ENCODE measurements around the gene LIPC. TPM values are rescaled to one million over a fixed set of nuclear protein-coding genes. Genes with fewer than 3 reads are reported as not detected.

Gene LIPC
- polyA plus RNA-seq, 3 donors, result 0.37 TPM; not detected in 2

DNA sequence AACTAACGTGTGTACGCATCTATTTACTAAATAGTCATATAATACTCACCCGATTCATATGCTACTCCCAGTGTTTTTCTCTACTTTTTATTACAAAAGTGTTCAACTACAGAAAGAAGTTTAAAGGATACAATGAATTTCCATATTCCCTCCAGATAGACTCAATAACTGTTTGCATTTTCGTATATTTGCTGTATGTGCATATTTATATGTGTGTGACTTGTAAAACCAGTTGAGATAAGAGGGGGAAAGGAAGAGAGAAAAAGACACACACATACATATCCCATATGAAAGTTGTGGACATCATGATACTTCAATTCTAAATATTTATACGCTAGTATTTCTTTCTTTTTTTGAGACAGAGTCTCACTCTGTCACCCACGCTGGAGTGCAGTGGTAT lies 14.1 kb downstream of the LIPC start:
- TF ChIP-seq, protein P1, sequence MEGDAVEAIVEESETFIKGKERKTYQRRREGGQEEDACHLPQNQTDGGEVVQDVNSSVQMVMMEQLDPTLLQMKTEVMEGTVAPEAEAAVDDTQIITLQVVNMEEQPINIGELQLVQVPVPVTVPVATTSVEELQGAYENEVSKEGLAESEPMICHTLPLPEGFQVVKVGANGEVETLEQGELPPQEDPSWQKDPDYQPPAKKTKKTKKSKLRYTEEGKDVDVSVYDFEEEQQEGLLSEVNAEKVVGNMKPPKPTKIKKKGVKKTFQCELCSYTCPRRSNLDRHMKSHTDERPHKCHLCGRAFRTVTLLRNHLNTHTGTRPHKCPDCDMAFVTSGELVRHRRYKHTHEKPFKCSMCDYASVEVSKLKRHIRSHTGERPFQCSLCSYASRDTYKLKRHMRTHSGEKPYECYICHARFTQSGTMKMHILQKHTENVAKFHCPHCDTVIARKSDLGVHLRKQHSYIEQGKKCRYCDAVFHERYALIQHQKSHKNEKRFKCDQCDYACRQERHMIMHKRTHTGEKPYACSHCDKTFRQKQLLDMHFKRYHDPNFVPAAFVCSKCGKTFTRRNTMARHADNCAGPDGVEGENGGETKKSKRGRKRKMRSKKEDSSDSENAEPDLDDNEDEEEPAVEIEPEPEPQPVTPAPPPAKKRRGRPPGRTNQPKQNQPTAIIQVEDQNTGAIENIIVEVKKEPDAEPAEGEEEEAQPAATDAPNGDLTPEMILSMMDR (IDR thresholded peaks at IDR 0.05), result no peak
- H3K9ac ChIP-seq (ENCODE audit: insufficient read depth, low read length, poor library complexity, severe bottlenecking), result no peak overlapping the region
- Mint-ChIP-seq H3K27me3 (ENCODE audit: low read depth in 3 of 3) (peaks cover 0 to 5% (median 0%) of the 10 kb centered on the region in 3 donors), H3K4me1 (peaks cover 25% of the 10 kb centered on the region), H3K4me3 (no peak overlapping the region), H3K27ac (no peak overlapping the region), H3K36me3 (no peaks in the 10 kb centered on the region), H3K9me3 (peaks cover 0 to 1% (median 0%) of the 10 kb centered on the region in 7 donors)
- H3K4me1 ChIP-seq (ENCODE audit: control insufficient read depth in 1 of 2, insufficient read depth in 2 of 2, low read length in 2 of 2), result peaks cover 18 to 20% of the 10 kb centered on the region in 2 donors
- intact Hi-C loops (cut with micrococcal nuclease), result no loop called here
- H3K27ac ChIP-seq (ENCODE audit: low read depth in 1 of 2, low read length in 2 of 2), result no peak overlapping the region
- H3K4me2 ChIP-seq (replicated peaks; ENCODE audit: extremely low read depth, low read length, poor library complexity, severe bottlenecking), result no peak overlapping the region
- H2AFZ ChIP-seq (ENCODE audit: insufficient read depth, low read depth, low read length, poor library complexity, severe bottlenecking), result no peak overlapping the region
- H3K27me3 ChIP-seq (ENCODE audit: control insufficient read depth in 2 of 2, insufficient read depth in 2 of 2, low read length in 2 of 2), result no peaks in the 10 kb centered on the region
- no peaks in the 10 kb centered on the region for H3K79me2 ChIP-seq (ENCODE audit: insufficient read depth, low read length)
- no peak overlapping the region for H3K4me3 ChIP-seq (replicated peaks in 1 of 3; ENCODE audit: low read depth in 2 of 3, low read length in 3 of 3)
- DNase-seq, result no peak
- H3K36me3 ChIP-seq (replicated peaks in 1 of 2; ENCODE audit: control insufficient read depth in 1 of 2, insufficient read depth in 2 of 2, low read length in 2 of 2), result no peaks in the 10 kb centered on the region
- WGBS (ENCODE audit: insufficient coverage), result 100% methylated on average over 4 of the region's 6 CpGs
- H4K20me1 ChIP-seq (ENCODE audit: insufficient read depth, low read length), result no peaks in the 10 kb centered on the region
- no peaks in the 10 kb centered on the region for H3K9me3 ChIP-seq (replicated peaks in 1 of 2; ENCODE audit: control insufficient read depth in 1 of 2, insufficient read depth in 1 of 2, low read length in 2 of 2)

DNA sequence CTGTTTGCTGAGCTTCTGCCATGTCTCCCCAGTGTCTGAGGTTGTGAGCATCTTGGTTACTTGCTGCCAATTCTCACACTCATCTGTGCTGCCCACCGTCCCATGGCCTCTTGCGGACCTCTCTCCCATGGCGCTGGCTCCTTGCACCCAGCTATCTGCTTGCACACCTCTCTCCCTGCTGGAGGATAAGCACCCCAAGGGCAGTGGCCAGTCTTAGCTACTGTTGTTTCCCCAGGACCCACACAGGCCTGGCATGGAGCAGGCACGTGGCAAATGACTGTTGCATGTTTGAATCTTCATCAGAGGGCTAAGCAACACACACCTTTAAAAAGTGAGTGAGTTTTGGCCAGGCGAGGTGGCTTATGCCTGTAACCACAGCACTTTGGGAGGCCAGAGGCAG lies 14.7 kb downstream of the LIPC start:
- H2AFZ ChIP-seq (ENCODE audit: insufficient read depth, low read depth, low read length, poor library complexity, severe bottlenecking), result no peak overlapping the region
- H3K9me3 ChIP-seq (replicated peaks in 1 of 2; ENCODE audit: control insufficient read depth in 1 of 2, insufficient read depth in 1 of 2, low read length in 2 of 2), result no peaks in the 10 kb centered on the region
- no peaks in the 10 kb centered on the region for H3K27me3 ChIP-seq (ENCODE audit: control insufficient read depth in 2 of 2, insufficient read depth in 2 of 2, low read length in 2 of 2)
- TF ChIP-seq, protein P1 (IDR thresholded peaks at IDR 0.05), result no peak
- H3K4me1 ChIP-seq (ENCODE audit: control insufficient read depth in 1 of 2, insufficient read depth in 2 of 2, low read length in 2 of 2), result peaks cover 18 to 20% of the 10 kb centered on the region in 2 donors
- no peak overlapping the region for H3K9ac ChIP-seq (ENCODE audit: insufficient read depth, low read length, poor library complexity, severe bottlenecking)
- peaks cover 0 to 5% (median 0%) of the 10 kb centered on the region in 3 donors for H3K27me3 Mint-ChIP-seq (ENCODE audit: low read depth in 3 of 3)
- no peak overlapping the region for H3K4me2 ChIP-seq (replicated peaks; ENCODE audit: extremely low read depth, low read length, poor library complexity, severe bottlenecking)
- peak overlapping the region in 1 of 7 donors; percentile 63 for H3K27ac Mint-ChIP-seq
- no peak for DNase-seq
- H3K36me3 Mint-ChIP-seq, result no peaks in the 10 kb centered on the region
- H3K4me3 Mint-ChIP-seq, result no peak overlapping the region
- H3K36me3 ChIP-seq (replicated peaks in 1 of 2; ENCODE audit: control insufficient read depth in 1 of 2, insufficient read depth in 2 of 2, low read length in 2 of 2), result no peaks in the 10 kb centered on the region
- H3K9me3 Mint-ChIP-seq, result peaks cover 0 to 1% (median 0%) of the 10 kb centered on the region in 7 donors
- intact Hi-C loops (cut with micrococcal nuclease), result no loop called here
- no peak overlapping the region for H3K4me3 ChIP-seq (replicated peaks in 1 of 3; ENCODE audit: low read depth in 2 of 3, low read length in 3 of 3)
- no peaks in the 10 kb centered on the region for H3K79me2 ChIP-seq (ENCODE audit: insufficient read depth, low read length)
- no peak overlapping the region for H3K27ac ChIP-seq (ENCODE audit: low read depth in 1 of 2, low read length in 2 of 2)
- peaks cover 25% of the 10 kb centered on the region for H3K4me1 Mint-ChIP-seq
- no peaks in the 10 kb centered on the region for H4K20me1 ChIP-seq (ENCODE audit: insufficient read depth, low read length)
- WGBS (ENCODE audit: insufficient coverage), result 100% methylated on average over 3 of the region's 5 CpGs

Data from CD14-positive monocyte (primary cell).